HG03439 (cell line): ENCODE measurements around the gene TSPEAR.

Source experiments
- ATAC-seq: cut with Tn5 transposase; IDR thresholded peaks from one replicate; pipeline ENCODE4 v1.9.1; 2021; ENCODE audit warnings: mild to moderate bottlenecking, moderate library complexity; ENCODE audit not compliant: unreplicated experiment

The TSPEAR gene

DNA sequence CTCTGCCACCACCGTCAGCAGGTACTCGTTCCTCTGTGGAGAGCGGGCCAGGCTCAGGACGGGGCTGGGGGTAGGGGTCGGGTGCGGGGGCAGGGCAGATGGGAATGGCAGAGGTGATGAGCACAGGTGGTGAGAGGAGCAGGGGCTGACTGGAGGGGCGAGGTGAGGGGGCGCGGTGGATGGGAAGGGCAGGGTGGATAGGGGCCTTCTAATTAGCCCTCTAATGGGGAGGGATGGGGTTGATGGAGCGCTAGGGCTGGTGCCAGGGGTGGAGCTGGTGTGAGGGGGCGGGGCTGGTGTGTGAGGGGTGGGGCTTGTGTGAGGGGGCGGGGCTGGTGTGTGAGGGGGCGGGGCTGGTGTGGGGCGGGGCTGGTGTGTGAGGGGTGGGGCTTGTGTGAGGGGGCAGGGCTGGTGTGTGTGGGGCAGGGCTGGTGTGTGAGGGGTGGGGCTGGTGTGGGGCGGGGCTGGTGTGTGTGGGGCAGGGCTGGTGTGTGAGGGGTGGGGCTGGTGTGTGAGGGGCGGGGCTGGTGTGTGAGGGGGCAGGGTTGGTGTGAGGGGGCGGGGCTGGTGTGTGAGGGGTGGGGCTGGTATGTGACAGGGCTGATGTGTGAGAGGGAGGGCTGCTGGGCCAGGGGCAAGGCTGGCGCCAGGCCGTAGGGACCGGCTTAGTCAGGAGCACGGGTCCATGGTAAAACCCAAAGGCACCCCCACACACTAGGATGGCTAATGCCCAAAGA is 177.3 kb downstream of the TSPEAR start:
- ATAC-seq, result no peak

DNA sequence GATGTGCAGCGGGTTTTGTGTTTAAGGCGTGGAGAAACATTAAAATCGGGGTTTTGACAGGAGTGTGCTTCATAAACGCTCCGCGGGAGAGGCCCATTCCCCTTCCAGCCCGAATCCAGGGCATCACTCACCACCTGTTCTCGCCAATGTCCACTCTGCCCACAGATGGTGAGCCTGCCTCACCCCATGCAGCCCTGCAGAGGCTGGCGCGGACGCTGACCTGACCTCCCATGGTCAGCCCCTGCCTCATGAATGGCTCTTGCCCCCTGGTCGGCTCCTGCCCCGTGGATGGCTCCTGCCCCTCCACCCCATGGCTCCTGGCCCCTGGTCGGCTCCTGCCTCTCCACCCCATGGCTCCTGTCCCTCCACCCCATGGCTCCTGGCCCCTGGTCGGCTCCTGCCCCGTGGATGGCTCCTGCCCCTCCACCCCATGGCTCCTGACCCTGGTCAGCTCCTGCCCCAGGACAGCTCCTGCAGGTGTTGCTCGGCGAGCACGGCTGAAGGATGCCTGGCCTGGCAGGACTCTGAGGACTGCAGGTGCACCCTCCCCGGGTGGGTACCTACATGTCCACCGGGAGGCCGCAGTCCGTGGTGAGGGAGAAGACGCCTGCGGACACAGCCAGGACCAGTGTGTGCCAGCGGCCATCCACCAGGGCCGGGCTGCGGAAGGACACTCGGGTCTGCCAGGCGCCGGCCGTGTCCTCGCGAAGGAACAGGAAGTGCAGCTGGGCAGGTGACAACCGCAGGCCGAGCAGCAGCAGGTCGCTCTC is 178.1 kb downstream of the TSPEAR start:
- ATAC-seq, result no peak

DNA sequence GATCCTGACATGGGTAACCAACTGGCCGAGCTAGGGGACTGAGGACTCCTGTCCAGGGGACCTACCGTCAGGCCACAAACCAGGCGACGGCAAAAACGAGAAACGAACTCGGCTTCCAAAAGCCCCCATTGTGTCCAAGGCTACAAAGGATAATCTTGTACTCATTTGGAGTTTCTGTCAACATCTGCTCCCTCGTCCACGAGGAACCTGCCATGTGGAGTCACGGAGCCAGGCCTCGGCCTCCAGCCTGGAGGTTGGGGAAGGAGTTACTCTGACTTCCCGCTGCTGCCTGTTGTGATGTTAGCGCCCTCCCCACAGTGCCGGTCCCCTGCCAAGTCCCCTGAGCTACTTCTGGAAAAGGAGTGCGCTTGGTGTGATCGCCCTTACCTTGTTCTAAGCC is 178.7 kb downstream of the TSPEAR start:
- no peak for ATAC-seq

DNA sequence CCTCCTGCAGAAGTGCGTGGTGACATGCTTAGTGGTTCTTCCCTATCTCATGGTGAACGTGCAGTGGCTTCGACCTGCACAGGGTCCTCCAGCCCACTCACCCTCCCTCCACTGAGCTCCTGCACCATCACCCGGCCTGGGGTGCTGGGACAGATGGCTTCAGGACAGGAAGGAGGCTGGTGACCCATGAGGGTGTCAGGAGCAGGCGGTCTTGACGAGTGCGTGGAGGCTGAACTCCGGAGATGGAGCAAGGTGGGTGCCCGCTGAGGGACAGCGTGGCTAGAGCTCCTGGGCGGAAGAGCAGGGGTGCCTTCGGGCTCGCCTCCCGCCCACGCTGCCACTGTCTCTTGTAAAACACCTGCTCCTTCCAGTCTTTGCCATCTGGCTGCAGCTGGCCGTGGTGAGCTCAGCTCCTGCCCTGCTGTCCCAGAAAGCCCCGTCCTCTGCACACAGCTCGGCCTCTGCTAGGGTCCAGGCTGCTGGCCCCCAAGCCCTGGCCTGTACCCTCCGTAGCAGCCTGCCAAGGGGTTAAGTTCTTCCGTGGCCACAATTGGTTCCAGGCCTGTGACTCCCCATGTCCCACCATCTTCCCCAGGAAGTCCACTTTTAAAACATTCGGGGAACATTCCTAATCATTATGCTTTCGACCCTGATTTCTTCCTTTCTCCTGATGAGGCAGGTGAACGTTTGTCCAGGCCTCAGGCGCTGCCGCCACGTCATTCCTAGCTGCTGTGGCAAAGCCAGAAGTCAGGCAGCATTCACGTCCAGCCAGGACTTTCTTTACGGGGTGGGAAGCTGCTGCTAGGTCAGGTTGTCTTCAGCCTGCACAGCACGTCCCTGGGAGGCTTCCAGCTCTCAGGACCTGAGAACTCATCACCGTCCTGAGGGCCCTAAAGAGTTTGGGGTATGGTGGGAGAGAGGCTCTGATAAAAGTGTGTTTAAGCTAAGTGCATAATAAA is 179.5 kb downstream of the TSPEAR start:
- no peak for ATAC-seq

DNA sequence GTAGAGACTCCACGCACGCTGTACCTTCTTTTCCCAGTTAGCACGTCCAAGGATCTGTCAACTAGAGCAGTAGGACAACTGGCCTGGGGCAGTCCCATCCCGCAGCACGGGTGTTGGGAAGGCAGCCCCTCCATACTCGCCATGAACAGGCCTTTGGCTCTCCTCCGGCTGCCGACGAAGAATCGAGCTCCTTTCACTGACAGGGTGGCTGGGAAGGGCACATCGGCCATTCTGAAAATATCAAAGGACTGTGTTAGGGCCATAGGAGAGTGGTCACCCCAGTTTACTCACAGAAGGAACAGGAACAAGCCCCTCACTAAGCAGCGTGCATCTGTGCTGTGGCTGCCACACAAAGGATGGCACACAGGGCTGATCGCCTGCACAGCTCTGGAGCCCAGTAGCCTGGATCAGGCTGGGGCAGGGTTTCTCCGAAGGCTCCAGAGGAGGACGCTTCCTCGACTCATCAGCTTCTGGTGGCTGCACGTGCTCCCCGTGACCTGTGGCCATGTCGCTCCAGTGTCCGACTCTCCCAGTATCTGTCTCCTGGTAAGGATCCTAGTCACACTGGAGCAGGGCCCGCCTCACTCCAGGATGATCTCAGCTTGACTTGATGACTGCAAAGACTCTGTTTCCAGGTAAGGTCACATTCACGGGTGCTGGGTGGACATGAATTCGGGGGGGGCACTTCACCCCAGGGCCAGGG is 180.3 kb downstream of the TSPEAR start:
- ATAC-seq, result no peak

DNA sequence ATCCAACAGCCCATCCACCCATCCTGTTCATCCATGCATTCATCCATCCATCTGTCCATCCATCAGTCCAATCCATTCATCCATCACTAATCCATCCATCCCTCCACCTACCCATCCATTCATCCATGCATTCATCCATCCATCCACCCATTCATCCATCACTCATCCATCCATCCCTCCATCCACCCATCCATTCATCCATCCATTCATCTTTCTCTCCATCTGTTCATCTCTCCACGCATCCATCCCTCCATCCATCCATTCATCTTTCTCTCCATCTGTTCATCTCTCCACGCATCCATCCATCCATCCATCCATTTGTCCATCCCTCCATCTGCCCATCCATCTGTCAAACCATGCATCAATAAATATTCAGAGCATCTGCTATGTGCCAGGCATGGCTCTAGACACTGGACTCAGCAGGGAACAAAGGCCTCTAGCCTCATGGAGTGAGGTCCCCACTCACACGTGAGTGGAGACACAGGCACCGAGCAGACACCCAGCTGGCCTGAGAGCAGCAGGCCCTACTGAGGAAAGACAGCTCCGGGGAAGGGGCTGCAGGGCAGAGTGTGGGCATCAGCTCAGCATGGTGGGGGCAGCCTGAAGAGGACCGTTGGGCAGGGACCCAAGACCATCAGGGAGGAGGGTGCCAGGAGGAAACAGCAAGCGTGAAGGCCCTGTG is 181.0 kb downstream of the TSPEAR start:
- ATAC-seq, result no peak

DNA sequence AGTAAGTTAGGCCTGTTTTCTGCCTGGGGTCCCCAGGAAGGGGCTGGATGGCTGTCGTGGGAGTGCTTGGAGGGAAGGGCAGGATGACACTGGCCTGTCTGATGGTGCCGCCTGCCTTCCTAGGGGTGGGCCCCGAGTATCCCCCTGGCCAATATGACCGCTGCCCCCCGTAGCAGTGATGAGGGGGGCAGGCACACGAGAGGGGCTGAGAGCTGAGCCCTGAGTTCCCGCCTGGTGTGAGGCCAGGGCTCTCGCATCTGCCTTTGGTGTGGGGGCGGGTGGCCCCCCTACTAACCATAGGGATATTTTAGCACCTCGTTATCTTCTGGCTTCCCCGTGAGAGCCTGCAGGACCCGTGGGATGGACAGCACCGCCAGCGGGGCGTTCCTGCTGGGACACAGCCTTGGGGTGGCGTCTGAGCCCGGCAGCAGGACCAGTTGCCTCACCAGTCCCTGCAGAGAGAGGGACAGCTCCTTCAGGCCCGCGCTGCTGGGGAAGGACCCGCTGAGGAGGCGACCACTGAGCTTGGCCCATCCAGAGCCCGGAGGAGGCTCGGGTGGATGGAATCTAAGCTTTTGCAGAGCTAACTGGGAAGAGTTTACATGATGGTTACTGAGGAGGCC is 181.8 kb downstream of the TSPEAR start:
- ATAC-seq, result no peak

DNA sequence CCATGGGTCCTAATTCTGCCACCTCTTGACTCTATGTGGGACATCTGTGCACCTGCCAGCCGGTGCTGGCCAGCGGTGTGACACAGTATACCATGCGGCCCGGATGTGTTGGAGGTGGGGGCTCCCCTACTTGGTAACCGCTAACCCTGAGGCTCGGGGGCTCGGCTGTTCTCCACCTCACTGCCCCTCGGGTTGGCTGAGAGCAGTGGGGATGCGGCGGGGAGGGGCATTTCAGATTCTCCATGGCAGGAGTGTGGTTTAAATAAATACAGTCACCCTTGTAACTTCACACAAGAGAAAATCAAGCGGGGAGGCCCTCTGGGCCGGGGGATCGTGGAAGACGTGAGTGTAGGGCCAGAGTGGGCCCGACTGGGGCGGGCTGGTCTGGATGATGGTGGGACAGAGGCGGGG is 182.4 kb downstream of the TSPEAR start:
- no peak for ATAC-seq

DNA sequence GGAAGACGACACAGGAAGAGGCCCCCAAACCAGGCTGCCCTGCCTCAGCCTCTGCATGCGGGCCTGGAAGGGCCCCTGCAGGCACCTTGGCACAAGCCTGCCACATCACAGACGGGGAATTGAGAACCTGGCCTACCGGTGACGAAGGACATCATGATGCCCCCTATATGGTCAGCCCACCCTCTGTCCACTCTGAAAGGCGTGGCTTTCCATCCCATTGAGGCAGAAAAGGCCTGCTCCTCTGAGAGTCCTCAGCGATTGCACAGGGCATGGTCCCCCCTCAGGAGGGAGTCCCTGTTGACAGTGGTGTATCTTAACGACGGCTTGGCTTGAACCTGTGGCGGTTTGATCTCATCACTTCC is 182.8 kb downstream of the TSPEAR start:
- ATAC-seq, result no peak

DNA sequence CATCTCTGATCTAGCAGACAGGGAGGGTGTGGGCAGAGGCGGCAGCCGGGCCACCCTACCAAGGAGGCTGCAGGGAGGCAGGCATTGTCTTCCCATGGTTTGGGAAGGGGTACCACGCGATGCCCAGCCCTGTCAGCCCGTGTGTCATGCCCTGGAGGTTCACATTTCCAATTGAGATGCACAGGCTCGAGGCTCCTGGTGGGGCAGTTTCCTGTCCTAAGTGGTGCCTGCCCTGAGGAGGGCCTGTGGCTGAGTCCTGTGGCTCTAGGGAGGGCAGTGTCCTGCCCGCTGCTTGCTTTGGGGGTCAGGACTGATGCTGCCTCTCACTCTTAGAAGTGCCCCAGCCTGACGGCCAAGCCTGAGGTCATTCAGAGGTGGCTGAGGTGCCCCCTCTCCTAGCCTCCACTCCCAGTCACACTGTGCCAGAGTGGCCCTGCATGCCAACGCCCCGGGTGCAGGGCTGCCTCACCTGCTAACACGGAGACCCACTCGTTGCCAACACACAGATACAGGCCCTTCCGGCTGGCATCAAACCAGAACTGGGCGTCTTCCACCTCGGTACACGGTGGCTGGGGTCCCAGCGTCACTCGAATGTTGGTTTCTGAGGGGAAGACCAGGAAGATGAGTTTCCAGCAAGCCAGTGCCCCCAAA is 183.3 kb downstream of the TSPEAR start:
- no peak for ATAC-seq

DNA sequence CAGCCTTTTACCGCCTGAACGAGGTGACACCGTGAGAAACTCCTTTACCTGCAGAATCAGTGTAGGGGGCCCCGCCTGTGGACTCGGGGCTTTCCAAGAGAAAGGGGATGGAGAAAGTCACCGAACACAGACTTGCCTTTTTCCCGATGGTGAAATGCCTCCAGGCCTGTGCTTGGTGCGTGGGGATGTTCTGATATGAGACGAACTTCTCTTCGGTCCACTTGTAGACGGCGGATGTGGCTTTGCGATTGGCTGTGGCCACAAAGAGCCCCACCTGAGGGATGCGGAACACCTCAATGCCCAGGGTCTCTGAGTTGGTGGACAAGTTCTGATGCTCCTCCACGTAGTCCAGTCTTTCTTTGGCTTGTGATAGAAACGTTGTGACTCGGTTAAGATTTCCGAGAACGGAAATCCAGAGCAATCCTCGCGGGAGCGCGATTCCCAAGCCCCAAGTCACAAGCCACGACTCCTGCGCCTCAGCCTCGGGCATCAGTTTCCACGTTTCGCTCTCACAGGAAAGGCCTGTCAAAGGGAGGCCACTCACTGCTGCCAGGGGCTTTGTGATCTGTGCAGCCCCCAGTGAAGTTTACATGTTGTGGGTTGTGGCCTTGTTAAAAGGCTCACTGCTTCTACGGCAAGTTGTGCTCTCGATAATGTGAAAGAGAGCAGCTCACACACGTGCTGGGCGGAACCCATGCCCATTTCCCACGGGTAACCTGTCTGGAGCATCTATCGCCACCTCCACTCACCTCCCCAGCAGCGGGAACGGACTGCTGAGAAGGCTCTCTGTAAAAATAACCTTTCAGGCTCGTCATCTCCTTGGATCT is 184.0 kb downstream of the TSPEAR start:
- no peak for ATAC-seq

DNA sequence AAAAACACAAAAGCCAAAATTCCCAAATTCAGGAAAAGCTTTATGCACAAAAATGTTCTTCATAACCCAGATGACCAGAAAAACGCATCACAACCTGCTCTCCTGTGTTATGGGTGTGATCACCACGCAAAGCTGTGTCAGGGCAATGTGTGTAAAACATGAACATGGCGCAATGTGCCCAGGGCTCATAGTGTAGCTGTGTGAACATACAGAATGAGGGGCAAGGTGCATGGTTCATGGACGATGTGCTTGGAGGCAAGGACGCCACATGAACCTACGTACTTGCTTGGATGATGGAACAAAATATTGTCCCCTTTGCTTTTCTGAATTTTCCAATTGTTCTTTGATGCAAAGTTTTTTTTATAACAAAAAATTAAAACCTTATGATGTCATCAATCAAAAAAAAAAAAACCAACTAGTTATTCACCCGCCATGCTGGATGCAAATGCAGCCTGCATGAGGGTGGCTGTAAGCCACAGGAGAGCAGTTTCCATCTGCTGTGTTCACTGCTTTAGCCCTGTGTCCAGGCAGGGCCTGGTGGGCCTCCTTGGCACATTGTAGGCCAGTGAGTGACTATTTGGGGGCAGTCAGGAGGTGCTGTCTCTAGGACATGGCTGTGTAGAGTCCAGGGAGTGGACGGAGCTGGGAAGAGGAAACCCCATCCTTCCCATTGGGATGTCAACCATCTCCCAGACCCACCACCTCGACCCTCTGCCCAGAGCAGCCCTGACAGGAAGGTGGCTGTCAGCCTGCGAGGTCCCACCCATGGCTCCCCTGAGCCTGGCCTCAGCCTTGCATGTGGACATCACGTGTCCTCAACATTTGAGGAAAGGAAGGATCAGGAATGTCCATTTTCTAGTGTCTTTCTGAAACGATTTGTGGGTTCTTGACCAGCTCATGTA is 185.0 kb downstream of the TSPEAR start:
- no peak for ATAC-seq

DNA sequence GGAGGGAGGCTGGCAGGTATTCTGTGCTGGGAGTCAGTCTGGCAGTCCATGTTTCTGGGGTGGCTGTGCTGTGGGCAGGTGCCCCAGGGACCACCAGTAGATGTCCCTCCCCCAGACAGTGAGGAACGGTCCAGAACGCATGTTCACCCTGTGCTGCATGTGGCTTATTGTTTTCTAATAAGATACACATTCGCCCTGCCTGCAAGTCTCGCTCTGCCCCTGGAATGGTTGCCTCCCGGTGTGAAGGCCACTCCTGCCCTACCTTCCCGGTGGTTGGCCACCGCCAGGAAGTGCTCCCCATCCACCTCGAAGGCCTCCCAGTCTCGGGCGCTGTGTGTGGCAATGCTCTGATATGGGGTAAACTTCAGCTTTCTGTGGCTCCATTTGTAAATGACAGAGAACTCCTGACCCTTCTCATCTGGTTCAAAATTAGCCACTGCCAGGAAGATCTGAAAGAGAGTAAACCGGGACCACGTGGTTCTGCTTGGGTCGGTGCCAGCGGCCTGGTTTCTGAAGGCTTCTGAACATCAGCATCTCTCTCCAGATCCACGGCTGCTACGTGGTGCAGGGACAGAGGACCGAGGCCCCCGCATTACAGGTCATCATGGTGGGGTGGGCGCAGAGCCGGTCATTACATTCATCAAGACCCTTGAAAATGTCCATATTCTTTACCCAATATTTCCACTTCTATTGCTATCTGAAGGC is 185.8 kb downstream of the TSPEAR start:
- no peak for ATAC-seq

DNA sequence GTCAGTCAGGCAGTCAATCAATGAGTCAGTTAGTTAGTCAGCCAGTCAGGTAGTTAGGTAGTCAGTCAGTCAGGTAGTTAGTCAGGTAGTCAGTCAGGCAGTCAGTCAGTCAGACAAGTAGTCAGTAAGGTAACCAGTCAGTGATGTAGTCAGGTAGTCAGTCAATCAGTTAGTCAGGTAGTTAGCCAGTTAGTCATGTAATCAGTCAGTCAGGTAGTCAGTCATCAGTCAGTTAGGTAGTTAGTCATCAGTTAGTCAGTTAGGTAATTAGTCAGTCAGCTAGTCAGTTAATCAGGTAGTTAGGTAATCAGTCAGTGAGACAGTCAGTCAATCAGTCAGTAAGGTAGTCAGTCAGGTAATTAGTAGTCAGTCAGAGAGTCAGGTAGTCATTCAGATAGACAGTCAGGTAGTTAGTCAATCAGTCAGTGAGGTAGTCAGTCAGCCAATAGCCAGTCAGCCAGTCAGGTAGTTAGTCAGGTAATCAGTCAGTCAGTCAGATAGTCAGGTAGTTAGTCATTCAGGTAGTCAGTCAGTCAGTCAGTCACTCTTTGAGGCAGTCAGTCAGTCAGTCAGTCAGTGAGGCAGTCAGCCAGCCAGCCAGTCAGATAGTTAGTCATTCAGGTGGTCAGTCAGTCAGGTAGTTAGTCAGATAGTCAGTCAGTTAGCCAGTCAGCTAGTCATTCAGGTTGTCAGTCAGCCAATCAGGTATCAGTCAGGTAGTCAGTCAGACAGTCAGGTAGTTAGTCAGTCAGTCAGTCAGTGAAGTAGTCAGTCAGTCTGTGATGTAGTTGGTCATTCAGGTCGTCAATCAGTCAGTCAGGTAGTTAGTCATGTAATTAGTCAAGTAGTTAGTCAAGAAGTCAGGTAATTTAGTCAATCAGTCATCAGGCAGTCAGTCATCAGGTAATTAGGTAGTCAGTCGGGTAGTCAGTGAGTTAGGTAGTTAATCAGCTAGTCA is 186.7 kb downstream of the TSPEAR start:
- ATAC-seq, result no peak

DNA sequence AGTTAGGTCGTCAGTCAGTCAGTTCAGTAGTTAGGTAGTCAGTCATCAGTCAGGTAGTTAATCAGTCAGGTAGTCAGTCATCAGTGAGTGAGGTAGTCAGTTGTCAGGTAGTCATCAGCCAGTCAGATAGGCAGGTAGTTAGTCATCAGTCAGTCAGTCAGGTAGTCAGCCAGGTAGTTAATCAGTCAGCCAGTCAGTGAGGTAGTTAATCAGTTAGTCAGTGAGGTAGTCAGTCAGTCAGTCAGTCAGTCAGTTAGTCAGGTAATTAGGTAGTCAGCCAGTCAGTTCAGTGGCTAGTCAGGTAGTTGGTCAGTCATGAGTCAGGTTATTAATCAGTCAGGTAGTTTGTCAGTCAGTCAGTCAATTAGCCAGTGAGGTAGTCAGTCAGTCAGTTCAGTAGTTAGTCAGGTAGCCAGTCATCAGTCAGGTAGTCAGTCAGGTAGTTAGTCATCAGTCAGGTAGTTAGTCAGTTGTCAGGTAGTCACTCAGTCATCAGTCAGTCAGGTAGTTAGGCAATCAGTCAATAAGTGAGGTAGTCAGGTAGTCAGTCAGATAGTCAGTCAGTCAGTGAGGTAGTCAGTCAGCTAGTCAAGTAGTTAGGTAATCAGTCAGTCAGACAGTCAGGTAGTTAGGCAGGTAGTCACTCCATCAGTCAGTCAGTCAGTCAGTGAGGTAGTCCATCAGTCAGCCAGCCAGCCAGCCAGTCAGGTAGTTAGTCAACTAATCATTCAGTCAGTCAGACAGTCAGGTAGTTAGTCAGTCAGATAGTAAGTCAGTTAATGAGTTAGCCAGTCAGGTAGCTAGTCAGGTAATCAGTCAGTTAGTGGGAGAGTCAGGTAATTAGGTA is 187.6 kb downstream of the TSPEAR start:
- ATAC-seq, result no peak
